DMS153 treated with DMSO at 0.1 percent for 48 hours (cell line): ENCODE results near the gene MIPEP.
"Not testable (repeated sequence)": the region's sequence is repeated elsewhere in the genome, so short reads cannot be mapped to it uniquely, and the experiment has no call there.

Experiments
- DNase-seq: peaks from one replicate; lab custom pipeline; 2025; ENCODE audit not compliant: unreplicated experiment; lab: John Stamatoyannopoulos, UW

The MIPEP gene

DNA sequence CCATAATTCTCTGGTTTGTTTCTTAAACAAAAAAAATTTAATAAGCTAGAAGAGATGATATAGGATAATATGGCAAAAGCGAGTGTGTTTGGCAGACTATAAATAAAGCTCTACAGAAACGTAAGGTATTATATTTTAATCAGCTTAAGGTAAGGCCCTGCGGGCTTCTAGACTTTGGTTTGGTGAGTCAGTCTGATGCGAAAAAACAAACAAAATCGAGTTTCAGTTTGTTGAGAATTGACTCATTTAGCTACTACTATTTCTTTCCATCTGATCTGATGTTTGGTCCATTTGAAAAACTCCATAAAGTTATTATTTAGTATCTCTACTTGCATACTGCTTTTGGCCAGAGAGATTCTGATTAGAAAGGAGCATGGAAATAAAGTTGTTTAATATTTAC lies 138.0 kb downstream of the MIPEP start:
- no peak for DNase-seq

DNA sequence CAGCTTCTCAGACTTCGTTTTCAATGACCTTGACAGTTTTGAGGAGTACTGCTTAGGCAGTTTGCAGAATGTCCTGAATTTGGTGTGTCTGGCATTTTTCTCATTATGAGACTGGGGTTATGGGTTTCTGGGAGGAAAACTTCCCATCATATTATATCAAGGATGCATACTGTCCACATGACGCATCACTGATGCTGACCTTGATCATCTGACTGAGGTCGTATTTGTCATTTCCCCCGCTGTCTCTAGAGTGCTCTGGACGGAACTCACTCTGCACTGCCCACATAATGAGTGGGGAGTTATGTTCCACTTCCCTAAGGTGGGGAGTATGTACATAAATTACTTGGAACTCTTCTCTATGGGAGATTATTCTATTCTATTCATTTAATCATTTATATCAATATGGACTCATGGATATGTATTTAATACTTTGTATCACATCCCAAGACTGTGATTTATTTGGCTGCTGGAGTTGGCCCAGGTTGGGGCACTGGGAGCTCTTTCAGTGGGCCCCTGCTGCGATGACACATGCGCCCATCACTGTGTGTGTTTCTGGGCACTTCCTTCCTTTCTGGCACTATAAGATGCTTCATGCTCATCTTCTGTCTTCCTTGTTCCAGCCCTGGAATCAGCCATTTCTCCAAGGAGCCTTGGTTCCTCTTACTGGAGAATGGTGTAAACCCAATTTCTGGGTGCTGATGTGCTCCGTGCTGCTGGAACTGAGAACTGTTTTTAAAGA lies 138.6 kb downstream of the MIPEP start:
- no peak for DNase-seq

DNA sequence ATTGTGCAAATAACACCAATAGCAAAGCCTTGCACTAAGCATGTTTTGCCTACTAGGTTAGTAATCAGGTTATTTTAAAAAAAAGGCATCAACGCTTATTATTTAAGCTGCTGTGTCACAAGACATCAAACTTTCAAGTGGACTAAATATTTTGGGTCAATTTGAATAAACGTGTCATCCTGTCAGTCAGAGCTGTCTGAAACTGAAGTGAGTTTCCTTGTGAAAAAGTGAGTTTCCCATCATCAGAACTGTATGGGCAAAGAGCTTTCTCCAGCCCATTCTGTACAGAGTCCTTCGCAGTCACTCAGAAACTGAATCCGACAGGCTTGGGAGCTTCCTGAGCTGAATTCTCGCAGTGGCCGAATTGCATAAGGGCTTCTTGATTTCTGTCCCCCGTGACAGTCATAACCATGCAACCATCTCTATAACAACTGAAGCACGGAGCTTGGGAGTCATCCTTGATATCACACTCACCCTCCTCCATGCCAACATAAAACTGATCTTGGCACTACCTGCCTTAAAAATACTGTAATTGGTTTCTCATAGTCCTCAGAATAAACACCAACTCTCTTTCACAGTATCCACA lies 139.8 kb downstream of the MIPEP start:
- DNase-seq: no peak

DNA sequence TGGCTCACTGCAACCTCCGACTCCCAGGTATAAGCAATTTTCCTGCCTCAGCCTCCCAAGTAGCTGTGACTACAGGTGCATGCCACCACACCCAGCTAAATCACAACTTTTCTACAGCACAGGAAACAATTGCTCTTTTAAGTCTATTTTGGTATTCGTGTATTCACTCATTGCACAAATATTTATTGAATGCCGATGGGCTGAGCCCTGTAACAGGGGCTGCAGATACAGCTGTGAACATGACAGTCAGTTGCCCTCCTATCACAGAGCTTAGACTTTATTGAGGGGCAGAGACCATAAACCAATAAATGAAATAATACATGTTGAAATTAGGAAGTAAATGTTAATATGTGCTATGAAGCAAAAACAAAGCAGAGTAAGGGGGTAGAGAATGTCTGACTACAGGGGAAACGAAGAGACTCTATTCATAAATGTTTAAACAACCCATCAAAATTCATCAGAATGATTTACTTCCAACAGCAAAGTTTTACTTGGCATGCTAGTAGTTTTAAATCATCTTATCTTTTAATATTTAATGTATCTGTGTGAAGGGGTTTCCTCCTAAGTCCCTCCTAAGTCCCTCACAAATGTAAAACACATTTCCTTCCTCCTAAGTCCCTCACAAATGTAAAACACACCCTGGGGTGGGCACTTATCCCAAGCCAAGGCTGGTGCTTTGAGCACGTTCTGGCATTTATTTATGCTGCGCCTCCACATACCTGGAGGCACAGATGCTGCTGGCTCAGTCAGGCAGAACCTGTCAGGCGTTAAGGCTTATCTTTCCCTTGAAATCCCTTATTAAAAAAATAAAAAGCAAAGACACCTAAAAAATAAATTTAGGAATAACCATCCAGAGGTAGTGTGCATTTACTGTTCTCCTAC lies 140.8 kb downstream of the MIPEP start:
- DNase-seq: no peak

DNA sequence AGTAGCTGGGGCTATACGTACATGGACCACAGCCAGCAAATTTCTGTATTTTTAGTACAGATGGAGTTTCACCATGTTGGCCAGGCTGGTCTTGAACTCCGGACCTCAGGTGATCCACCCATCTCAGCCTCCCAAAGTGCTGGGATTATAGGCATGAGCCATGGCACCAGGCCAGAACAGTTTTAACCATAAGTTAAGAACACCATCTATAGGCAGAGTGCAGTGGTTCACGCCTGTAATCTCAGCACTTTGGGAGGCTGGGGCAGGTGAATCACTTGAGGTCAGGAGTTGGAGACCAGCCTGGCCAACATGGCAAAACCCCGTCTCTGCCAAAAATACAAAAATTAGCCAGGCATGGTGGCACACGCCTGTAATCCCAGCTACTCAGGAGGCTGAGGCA lies 143.1 kb downstream of the MIPEP start:
- DNase-seq: not testable (repeated sequence)

DNA sequence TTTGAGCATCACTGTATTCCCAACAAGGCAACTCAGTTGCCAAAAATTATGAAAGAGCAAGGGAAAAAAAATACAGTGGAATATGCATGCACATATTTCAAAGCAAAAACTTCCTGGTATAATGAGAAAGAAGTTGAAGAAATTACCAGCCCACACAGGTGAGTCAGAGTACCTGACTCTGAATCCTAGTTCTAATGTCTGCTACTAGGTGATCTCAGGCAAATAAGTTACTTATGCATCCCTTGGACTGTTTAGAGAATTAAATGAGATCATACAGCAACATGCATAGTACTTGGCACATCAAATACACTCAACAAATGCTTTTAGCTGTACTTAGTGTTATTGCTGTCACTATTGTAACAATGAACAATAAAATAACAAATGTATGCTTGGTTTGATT lies 144.9 kb downstream of the MIPEP start:
- no peak for DNase-seq

DNA sequence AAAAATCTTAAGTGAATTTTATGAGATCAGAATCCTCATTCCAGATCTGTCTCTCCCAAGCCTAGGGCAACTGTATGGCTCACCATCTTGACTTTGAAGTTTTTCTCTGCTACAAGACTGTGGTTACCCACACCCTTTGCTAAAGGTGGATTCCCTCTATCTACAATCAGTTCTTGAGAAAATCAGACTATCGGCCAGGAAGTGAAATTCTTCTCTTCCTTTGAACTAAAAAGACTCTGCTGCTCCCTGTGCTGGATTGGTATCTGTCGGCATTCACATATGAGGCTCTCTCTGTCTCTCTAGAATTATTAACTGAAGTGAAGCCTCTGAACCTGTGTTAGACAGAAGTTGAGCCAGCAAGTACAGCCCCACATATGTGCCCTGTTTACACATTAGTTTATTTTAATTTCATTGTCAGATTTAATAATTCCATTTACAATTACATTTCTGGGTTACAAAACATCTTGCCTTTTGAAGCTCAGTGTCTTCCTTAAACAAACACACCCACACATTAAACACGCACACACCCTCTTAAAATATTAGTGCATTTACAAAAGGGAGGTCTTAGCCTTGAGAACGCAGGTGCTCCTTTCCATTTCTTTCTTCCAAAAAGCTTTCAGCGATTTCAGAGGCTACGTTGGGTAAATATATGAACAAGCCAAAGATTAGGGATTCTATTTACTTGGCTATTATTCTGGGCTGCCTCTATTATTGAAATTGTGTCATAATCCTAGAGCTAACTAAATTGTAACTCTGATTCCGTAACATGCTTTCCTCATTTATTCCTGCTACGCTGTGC lies 145.7 kb downstream of the MIPEP start:
- no peak for DNase-seq

DNA sequence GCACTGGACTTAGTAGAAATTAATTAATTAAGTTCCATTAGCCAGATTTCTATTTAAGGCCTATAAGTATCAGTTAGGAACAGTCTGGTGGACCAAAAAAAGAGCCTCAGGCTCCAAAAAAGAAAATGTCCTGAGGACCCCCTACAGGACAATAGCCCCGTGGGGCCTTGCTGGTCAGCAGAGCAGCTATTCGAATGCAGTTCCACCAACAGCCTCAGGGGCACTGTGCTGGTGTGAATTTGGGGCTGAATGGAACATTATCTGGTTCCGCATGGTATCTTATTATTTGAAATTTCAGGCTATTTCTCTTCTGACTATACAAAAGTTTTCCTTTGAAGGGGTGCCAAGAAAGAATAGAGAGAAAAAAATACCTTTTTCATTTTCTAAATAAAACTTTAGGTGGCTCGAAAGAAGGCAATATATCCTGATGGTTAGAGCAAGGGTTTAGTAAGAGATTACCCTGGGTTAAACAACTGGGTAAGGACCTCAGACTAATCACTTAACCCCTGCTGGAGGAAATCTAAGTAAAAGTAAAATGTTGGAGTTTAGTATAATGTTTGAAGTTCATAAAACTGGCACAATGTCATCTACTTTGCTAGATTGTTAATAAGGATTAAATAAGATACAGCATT lies 147.2 kb downstream of the MIPEP start:
- DNase-seq: no peak

DNA sequence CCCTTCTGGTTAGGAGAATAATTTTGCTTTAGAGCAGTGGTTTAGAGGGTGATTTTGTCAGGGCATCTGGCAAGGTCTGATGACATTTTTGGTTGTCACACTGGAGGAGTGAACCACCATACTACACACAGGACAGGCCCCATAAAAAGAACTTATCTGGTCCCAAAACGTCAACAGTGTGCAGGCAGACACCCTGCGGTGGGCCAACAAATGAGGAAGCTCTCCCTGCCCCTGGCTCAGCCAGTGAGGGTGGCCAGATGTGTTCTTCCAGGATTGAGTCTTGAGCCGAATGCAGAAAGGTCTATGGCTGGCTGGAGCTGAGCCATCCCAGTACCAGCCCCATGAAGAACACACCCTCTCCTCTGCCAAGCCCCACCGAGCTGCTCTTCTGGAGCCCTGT lies 149.2 kb downstream of the MIPEP start:
- DNase-seq: no peak

DNA sequence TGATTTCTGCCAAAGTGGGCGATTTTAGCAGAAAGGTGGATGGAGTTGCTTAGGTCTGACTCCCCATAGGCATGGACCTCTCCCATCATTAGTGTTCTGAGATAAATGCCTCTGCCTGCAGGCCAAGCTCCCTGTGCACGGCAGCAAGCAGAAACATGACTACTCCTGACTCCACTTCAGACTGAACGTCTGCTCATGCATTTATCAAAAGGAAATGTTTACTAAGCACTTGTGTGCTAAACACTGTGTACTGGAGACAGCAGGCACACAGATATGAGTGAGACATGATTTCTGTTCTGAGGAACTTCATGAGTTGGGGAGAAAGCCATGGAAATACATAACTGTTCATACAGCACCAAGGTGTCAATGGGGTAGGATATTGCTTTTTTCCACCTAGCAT lies 149.6 kb downstream of the MIPEP start:
- peak; percentile 82 for DNase-seq

DNA sequence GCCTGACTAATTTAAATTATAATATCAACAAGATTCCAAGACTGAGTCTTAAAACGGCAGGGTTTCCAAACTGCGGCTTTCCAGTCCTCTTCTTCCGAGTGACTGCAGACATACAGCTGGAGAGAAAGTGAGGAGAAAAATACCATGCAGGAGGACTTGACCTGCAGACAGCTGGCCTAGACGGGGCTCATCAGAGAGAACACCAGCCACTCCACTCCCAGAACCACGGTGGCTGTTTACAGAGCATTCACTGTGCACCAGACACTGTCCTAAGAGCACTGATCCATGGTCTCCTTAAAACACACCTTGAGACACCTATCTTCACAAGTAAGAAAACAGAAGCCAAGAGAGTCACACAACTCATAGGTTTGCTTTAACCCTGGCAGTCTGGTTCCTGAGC lies 152.7 kb downstream of the MIPEP start:
- DNase-seq: no peak

DNA sequence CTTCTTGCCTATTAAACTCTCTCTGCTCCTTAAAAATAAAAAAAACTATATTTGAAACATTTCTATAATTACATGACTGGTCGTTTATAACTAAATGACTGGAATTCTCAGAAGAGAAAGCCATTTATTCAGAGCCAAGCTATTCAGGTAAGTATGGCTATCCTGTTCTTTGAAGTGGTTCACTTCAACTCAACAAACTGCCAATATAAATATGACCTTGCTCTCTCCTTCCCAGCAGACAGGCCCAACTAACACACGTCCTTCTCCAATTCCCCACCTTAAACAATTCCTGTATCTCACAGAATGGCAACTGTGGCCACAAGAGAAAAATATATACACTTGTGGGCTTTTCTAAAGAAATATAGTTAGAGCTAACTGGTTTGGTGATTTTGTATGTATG lies 153.9 kb downstream of the MIPEP start:
- no peak for DNase-seq

DNA sequence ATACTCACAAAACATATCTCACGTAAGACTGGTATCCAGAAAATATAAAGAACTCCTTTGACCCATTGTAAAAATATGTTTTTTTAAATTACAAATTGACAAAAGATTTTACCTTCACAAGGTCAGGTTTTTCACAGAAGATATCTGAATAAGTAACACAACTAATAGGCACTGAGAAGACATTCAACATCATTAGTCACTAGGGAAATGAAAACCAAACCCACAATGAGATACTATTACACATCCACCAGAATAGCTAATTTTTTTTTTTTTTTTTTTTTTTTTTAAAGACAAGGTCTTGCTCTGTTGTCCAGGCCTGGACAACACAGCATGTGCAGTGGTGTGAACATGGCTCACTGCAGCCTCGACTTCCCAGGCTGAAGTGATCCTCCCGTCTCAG lies 157.5 kb downstream of the MIPEP start:
- no peak for DNase-seq

DNA sequence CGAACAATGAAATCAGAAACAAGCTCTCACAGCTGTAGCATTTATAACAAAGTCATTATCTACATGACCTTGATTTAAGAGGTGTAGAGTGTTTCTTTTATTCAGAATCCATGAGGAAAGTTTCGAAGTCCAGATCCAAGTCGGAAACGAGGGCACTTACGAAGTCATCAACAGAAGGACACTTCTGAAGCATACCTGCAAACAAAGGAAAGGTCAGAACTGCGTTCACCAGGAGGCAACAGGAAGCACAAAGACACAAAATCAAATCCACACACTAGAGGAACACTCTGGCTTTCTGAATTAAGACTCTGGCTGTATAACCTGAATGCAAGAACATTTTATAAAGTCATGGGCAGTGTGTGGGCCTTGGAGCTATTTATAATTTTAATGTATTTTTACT lies 158.9 kb downstream of the MIPEP start:
- no peak for DNase-seq

DNA sequence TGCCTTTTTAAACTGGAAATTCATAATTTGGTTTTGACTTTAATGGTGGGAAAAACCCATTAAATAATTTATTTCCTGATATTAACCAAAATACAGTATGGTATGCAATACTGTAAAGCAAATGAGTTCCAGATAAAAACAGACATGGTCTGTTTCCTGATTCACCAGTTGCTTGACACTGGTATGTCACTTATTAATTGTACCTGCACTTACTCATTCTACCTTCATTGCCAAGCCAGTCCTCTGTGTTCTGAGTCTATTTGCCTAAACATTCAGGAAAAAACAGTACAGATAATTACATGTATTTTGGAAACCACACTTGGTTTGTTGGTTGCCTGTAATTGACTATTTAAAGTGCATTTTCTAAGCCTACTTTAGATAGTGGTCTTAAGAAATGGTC lies 159.7 kb downstream of the MIPEP start:
- DNase-seq: no peak

DNA sequence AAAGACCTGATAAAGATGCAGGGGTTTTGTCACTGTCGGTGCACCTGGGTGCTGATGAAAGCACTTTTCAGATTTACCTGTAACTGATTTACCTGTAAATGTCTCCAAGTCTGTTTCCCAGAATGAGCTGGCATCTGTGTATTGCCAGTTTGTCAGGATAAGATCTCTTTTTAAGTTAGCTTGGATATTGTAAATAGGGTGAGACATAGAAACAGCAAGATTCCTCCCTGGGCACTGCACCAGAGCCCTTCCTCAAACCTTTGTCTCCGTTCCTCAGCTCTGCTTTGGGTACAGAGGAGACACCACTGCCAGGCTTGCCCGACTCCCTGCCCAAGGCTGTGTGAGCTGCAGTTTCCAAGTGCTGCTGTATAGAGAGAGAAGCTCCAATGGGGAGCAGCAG lies 160.4 kb downstream of the MIPEP start:
- DNase-seq: no peak

DNA sequence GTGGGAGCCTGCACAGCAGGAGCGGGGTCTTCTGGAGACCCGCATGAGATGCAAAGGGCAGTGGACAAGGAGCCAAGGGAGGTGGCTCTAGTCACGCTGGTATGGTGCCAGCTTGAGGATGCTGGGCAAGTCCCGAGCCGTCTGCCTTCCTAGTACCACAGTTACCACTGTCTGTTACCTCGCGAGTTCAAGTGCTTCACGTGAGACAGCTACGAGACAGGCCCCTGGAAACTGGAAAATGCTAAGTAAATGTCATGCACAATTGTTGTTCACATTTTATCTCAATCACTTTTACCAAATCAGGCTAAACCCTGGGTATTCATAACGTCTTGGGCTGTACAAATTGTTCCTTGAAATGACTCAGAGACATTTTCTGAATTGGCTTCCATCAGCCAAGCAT lies 163.3 kb downstream of the MIPEP start:
- no peak for DNase-seq

DNA sequence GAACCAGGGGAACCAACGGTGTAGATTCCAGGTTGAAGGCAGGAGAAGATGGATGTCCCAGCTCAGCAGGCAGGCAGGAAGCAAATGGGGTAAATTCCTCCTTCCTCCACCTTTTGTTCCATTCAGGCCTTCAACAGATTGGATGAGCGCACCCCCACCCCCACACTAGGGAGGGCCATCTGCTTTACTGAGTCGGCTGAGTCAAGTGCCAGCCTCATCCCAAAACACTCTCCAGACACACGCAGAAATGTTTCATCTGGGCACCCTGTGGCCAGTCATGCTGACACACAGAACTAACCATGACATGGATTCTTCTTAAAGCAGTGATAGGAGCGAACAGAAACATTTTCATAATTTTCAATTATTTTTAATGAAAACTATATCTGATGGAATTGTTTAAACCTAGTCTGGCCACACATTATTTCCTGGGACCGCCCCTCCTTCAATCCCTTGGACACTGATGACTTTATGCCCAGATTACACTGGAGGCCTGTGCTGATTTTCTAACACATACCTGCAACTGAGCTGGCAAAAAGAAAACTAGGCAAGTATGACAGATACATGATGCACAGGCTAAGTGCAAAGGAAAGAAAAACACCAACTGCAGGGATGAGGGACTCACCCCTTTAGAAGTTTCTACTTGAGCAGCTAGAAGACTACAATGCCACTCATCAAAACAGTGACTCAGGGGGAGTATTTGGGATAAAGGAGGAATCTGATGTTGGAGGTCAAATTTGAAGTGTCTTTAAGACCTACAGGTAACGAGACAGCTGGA lies 164.8 kb downstream of the MIPEP start:
- no peak for DNase-seq

DNA sequence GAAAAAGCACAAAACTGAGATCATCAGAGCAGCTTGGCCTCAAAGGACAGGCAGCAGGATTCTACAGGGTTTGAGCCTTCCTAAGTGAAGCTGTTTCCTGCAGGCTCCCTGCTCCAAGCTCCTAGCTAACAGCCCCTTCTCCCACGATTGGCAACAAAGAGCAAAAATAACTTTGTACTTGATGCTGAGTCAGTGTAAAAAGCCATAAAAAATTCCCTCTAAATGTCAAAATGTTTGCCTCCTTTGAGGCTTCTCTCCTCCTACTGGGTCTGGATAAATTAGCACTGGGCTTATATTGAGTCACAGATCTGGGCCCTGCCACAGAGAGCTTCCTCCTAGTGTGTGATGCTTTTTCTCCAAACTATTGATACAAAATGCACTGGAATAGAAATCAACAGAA lies 165.7 kb downstream of the MIPEP start:
- DNase-seq: no peak
